Thyroid gland (tissue), 4 donors: ENCODE results near the gene SUGCT. TPM values are rescaled to one million over a fixed set of nuclear protein-coding genes. Genes with fewer than 3 reads are reported as not detected.

Experiments
- DNase-seq, 2 donors: peaks; one replicate each; pipeline ENCODE4 v3.0.0-alpha.2; 2019
- H3K27ac ChIP-seq, 3 donors: fragments of 200-600 bp; sonication (generic); 1 replicate in 2 of 3; 2 replicates in 1 of 3; pipeline ENCODE4 v1.5.1; 2016 to 2019; ENCODE audit warnings: mild to moderate bottlenecking in 1 of 3, moderate library complexity in 1 of 3
- H3K27me3 ChIP-seq: fragments of 200-600 bp; sonication (generic); one replicate; pipeline ENCODE4 v1.5.1; 2019
- H3K36me3 ChIP-seq, 2 donors: fragments of 200-600 bp; sonication (generic); one replicate each; pipeline ENCODE4 v1.5.1; 2016 to 2019
- H3K4me1 ChIP-seq, 2 donors: fragments of 200-600 bp; sonication (generic); one replicate each; pipeline ENCODE4 v1.5.1; 2017 to 2019
- H3K4me3 ChIP-seq, 3 donors: fragments of 200-600 bp; sonication (generic); replicated peaks in 1 of 3; 1 replicate in 2 of 3; 2 replicates in 1 of 3; pipeline ENCODE4 v1.5.1; 2016; ENCODE audit warnings: mild to moderate bottlenecking in 1 of 3
- H3K9me3 ChIP-seq: fragments of 200-600 bp; sonication (generic); one replicate; pipeline ENCODE4 v1.5.1; 2017
- CTCF ChIP-seq, 6 experiments: fragments of 200-600 bp in 3 of 6; fragments of 450-650 bp in 3 of 6; sonication (generic) in 3 of 6; IDR thresholded peaks; one replicate each; pipeline ENCODE4 v1.5.1; 2016 to 2019; ENCODE audit warnings: antibody characterized with exemption in 6 of 6, mild to moderate bottlenecking in 2 of 6, inconsistent platforms in 1 of 6, moderate library complexity in 1 of 6
- POLR2A ChIP-seq, 2 donors: fragments of 450-650 bp; IDR thresholded peaks; one replicate each; pipeline ENCODE4 v1.6.1; 2017; ENCODE audit warnings: antibody characterized with exemption in 2 of 2, mild to moderate bottlenecking in 2 of 2, moderate library complexity in 1 of 2
- WGBS, 2 donors: methylation state at CpG; one replicate each; pipeline ENCODE4 v1.1.5; 2017; 5-methylcytosine and 5-hydroxymethylcytosine counted together
- intact Hi-C: fragments of 100-400 bp; cut with DNase I; formaldehyde crosslinking; loops from one replicate; pipeline ENCODE4 v1.15.1; 2023
- total RNA-seq, 4 donors: library from RNA; depleted of rRNA; stranded (reverse); fragments of >200 nt; gene quantifications; one replicate each; pipeline ENCODE4 v1.2.3, GENCODE V29; 2016

Gene SUGCT
- total RNA-seq, 4 donors from 2014 or later = 1.3 to 15.2 (median 3.2) TPM

GRCh38 chr7:40586197-40586596 lies 451.4 kb downstream of the SUGCT start:
- Histone ChIP-seq H3K4me1 (no peaks in the 10 kb centered on the region), H3K27me3 (no peaks in the 10 kb centered on the region), H3K27ac (no peak overlapping the region), H3K4me3 (no peak overlapping the region), H3K9me3 (no peaks in the 10 kb centered on the region), H3K36me3 (no peaks in the 10 kb centered on the region)
- TF ChIP-seq CTCF (IDR thresholded peaks at IDR 0.05) (no peak), POLR2A (IDR thresholded peaks at IDR 0.05) (no peak)
- no peak for DNase-seq
- intact Hi-C loops = no loop called here
- WGBS, 2 donors = 78 to 89% methylated on average over 1 of the region's 1 CpG

- intact Hi-C loops = no loop called here
- Histone ChIP-seq H3K4me1 (no peaks in the 10 kb centered on the region), H3K27me3 (no peaks in the 10 kb centered on the region), H3K36me3 (no peaks in the 10 kb centered on the region), H3K27ac (no peak overlapping the region), H3K9me3 (no peaks in the 10 kb centered on the region), H3K4me3 (no peak overlapping the region)
- TF ChIP-seq POLR2A (IDR thresholded peaks at IDR 0.05) (no peak), CTCF (IDR thresholded peaks at IDR 0.05) (no peak)
- DNase-seq = no peak
Measured at GRCh38 chr7:40587419-40587818, 452.6 kb downstream of the SUGCT start.

GRCh38 chr7:40595129-40595528 lies 460.3 kb downstream of the SUGCT start:
- WGBS, 2 donors = 81 to 85% methylated on average over 6 of the region's 6 CpGs
- H3K27me3 ChIP-seq = no peaks in the 10 kb centered on the region
- intact Hi-C loops = no loop called here
- H3K27ac ChIP-seq = no peak overlapping the region
- no peak for DNase-seq
- TF ChIP-seq CTCF (IDR thresholded peaks at IDR 0.05) = no peak
- TF ChIP-seq POLR2A (IDR thresholded peaks at IDR 0.05) = no peak
- H3K4me3 ChIP-seq = no peak overlapping the region
- no peaks in the 10 kb centered on the region for H3K9me3 ChIP-seq
- no peaks in the 10 kb centered on the region for H3K36me3 ChIP-seq
- no peaks in the 10 kb centered on the region for H3K4me1 ChIP-seq

GRCh38 chr7:40595832-40596231 lies 461.0 kb downstream of the SUGCT start:
- DNase-seq = no peak
- no peak for TF ChIP-seq POLR2A (IDR thresholded peaks at IDR 0.05)
- TF ChIP-seq CTCF (IDR thresholded peaks at IDR 0.05) = no peak
- intact Hi-C loops = no loop called here
- Histone ChIP-seq H3K4me3 (no peak overlapping the region), H3K9me3 (no peaks in the 10 kb centered on the region), H3K27me3 (no peaks in the 10 kb centered on the region), H3K27ac (no peak overlapping the region), H3K4me1 (no peaks in the 10 kb centered on the region), H3K36me3 (no peaks in the 10 kb centered on the region)
- WGBS, 2 donors = 87 to 91% methylated on average over 2 of the region's 2 CpGs

GRCh38 chr7:40597517-40597916 lies 462.7 kb downstream of the SUGCT start:
- intact Hi-C loops = no loop called here
- no peaks in the 10 kb centered on the region for H3K27me3 ChIP-seq
- H3K36me3 ChIP-seq = no peaks in the 10 kb centered on the region
- no peak for DNase-seq
- no peaks in the 10 kb centered on the region for H3K4me1 ChIP-seq
- no peaks in the 10 kb centered on the region for H3K9me3 ChIP-seq
- H3K4me3 ChIP-seq = no peak overlapping the region
- H3K27ac ChIP-seq = no peak overlapping the region
- no peak for TF ChIP-seq CTCF (IDR thresholded peaks at IDR 0.05)
- no peak for TF ChIP-seq POLR2A (IDR thresholded peaks at IDR 0.05)
